ENCODE data around the gene LIPE.

The LIPE gene

DNA sequence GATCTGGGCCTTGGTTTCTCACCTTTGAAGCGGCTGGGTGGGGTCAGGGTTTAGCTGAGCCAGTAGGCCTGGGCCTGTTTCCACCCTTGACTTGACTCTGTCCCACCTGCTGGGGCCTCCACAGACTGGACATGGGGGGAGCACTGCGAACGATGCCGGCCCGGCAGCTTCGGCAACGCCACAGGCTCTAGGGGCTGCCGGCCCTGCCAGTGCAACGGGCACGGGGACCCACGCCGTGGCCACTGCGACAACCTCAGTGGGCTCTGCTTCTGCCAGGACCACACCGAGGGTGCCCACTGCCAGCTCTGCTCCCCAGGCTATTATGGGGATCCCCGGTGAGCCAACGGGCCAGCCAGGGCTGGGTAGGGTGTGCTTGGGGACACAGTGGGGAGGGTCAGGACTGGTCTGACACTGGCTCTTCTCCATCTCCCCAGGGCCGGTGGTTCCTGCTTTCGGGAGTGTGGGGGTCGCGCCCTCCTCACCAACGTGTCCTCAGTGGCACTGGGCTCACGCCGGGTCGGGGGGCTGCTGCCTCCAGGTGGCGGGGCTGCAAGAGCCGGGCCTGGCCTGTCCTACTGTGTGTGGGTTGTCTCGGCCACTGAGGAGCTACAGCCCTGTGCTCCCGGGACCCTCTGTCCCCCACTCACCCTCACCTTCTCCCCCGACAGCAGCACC, 73.7 kb downstream of the LIPE start:
- no peak for DNase-seq (ENCODE audit: low read depth)

DNA sequence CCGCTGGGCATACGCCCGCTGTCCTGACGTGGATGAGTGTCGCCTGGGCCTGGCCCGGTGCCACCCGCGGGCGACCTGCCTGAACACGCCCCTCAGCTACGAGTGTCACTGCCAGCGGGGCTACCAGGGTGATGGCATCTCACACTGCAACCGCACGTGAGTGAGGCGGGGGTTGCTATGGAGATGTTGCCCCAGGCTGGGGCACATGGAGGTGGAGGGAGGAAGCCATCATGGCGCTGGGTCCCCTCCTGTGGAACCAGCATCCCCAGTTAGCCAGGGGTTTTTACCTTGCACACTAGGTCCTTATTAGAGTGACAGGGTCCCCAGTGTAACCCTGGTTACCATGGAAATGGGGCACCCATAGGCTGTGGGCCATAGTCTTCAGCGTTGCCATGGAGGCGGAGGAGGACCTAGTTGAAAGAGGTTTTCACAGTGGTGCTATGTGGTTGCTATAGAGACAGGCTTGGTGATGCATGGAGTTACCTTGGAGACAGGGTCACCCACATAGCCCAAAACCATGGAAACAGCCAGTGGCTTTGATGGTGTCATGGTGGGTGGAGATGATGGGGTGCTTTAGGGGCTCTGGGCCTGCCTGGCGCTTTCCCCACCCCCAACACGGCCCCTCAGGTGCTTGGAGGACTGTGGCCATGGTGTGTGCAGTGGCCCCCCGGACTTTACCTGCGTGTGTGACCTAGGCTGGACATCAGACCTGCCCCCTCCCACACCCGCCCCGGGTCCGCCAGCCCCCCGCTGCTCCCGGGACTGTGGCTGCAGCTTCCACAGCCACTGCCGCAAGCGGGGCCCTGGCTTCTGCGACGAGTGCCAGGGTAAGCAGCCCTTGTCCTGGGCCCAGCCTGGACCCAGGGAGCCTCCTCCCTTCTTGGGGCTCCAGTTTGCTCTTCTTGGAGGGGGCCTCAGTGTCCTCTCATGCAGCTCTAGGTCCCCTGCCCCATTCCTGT, 74.6 kb downstream of the LIPE start:
- DNase-seq (ENCODE audit: low read depth), result peak; percentile 19
